GM13977 (cell line): ENCODE data around the gene LARP4.

Experiments
- DNase-seq: peaks from one replicate; pipeline ENCODE4 v3.0.0; 2012; ENCODE audit warnings: low spot score
- in situ Hi-C: fragments of 300-500 bp; cut with MboI; formaldehyde crosslinking; loops from one replicate; pipeline ENCODE4 v1.12.0; 2022; ENCODE audit warnings: low sequenced_read_pairs, low pct_unique_long_range_greater_than_20kb, mixed read lengths, inconsistent platforms; ENCODE audit not compliant: unreplicated experiment
- TF ChIP-seq, protein P1 (sequence below): IDR thresholded peaks from 2 replicates; pipeline ENCODE4 v1.5.1; 2012; ENCODE audit warnings: mild to moderate bottlenecking, control low read depth; ENCODE audit not compliant: insufficient read depth; ENCODE audit errors: extremely low read depth, missing control alignments

Gene LARP4

DNA sequence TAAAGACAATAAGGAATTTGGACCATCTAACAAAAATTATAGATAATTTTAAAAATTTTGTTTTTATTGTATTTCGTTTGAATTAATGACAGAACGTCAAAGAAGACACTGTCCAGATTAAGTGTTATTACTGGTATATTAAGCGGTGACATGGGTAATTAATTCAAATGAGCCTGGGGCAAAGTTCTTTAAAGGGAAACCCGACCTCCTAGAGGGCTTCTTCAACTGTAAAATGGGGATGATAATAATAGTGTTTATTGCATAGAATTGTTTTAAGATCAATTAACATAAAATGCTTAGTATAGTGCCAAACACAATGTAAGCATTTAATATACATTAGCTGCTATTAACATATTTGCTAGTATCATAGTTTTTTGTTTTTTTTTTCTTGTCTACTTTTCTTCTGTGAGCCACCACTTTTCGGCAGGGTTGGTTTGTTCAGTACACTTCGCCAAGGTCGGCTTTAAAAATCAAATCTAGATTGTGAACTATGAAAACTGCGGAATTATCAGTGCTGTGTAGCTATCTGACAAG, 514 bp upstream of the LARP4 start:
- in situ Hi-C loops: no loop called here
- TF ChIP-seq, protein P1, sequence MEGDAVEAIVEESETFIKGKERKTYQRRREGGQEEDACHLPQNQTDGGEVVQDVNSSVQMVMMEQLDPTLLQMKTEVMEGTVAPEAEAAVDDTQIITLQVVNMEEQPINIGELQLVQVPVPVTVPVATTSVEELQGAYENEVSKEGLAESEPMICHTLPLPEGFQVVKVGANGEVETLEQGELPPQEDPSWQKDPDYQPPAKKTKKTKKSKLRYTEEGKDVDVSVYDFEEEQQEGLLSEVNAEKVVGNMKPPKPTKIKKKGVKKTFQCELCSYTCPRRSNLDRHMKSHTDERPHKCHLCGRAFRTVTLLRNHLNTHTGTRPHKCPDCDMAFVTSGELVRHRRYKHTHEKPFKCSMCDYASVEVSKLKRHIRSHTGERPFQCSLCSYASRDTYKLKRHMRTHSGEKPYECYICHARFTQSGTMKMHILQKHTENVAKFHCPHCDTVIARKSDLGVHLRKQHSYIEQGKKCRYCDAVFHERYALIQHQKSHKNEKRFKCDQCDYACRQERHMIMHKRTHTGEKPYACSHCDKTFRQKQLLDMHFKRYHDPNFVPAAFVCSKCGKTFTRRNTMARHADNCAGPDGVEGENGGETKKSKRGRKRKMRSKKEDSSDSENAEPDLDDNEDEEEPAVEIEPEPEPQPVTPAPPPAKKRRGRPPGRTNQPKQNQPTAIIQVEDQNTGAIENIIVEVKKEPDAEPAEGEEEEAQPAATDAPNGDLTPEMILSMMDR: no peak
- DNase-seq: no peak

DNA sequence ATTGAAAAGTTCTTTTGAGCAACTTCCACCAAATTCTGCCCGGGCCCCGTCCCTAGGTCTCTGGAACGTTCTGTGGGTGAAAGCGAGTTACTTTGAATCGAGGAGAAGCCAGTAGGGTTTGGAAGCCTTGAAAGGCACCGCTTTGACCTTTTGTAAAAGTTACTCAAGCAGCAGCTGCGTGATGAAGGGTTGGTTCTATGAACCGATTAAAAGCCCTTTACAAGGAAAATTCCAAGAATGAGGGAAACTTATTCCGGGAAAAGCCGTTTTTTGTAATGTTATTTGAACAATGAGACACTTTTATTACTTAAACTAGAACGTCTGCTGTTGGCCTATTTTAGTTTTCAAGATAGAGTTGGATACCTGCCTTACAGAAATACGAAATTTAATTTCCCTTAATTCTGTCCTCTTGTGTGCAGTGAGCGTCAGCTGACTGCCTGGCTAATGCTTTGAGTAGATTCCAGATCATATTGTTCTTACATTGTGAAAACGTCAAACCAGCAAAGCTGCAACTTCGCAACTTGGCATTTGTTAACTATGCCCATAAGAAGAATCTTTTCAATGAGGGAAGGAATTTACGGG, 906 bp downstream of the LARP4 start:
- DNase-seq: no peak
- TF ChIP-seq, protein P1: no peak
- in situ Hi-C loops: no loop called here

DNA sequence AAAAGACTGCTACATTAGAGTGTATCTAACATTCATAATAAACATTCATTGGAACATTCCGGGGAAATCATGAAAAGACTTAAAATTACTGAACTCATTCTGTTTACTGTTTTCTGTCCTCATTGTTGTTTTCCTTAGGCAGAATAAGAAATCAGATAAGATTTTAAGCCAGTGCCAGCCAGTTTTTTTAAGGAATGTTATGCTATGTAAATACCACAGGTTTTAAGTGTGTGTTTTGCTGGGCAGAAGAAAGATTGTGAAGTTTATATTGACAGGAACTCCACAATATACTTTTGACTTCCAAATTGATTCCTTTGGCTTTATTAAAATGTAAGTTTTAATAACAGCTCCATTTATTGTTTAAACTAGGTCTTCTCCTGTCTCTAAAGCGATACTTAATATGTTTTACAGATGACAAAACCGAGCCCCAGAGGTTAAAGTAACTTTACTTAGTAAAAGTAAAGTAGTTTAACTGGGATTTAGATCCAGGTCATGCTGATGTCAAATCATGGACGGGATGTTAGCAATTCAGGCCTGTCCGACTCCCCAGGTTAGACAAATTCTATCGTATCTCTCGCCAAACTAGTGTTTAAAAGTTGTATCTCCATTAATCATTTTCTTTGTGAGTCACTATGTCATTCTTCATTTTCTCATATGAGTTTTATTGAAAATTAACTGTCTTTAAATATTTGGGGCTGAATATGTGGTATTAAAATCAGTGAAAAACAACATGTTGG, 1.7 kb downstream of the LARP4 start:
- no peak for DNase-seq
- TF ChIP-seq, protein P1: no peak
- in situ Hi-C loops: no loop called here

DNA sequence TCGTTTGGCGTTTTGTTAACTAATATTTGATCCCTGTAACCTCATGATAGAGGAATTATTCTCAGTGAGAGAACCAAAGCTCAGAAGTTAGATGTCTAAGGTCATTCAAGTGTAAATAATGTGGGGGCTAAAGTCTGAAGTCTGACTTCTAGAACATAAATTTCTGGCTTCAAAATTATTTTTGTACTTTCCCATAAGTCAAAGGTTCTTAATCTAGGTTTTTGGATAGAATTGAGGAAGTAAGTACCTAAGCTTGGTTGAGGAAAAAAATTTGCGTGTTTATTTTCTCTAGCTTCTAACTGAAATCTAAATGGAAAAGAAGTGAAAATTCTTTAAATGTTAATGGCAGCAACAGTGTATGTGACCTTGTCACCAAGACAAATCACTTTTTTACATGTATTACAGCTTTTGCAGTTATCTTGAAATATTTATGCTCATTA, 2.3 kb downstream of the LARP4 start:
- TF ChIP-seq, protein P1: no peak
- in situ Hi-C loops: no loop called here
- DNase-seq: no peak

DNA sequence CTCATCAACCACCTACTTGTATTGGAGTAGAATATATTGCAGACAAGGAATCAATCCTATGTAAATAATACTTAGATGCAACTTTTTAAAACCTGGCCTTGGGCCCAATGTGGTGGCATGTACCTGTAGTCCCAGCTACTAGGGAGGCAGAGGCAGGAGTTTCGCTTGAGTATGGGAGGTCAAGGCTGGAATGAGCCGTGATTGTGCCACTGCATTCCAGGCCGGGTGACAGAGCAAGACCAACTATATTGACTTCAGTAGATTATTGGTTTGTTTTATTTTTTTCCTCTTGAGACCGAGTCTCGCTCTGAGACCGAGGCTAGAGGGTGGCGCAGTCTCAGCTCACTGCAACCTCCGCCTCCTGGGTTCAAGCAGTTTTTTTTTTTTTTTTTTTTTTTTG, 3.6 kb downstream of the LARP4 start:
- in situ Hi-C loops: no loop called here
- DNase-seq: no peak
- TF ChIP-seq, protein P1: no peak

DNA sequence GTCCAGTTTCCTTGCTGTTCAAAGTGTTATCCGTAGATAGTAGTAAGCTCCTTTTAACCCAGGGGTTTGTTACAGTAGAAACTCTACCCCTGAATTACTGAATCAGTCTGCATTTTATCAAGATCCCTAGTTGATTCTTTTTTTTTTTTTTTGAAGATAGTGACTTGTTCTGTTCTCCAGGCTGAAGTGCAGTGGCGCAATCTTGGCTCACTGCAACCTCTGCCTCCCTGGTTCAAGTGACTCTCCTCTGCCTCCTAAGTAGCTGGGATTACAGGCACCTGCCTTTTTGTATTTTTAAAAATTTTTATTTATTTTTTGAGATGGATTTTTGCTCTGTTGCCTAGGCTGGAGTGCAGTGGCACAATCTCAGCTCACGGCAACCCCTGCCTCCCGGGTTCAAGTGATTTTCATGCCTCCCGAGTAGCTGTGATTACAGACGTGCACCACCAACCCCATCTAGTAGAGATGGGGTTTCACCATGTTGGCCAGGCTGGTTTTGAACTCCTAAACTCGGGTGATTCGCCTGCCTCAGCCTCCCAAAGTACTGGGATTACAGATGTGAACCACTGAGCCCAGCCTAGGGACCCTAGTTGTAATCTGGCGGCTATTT, 10.5 kb downstream of the LARP4 start:
- in situ Hi-C loops: no loop called here
- TF ChIP-seq, protein P1: no peak
- no peak for DNase-seq
